SK-N-MC (cell line): ENCODE data around the gene TAS1R3.

Experiments used
- DNase-seq: peaks from one replicate; pipeline ENCODE4 v3.0.0-alpha.2; 2011; ENCODE audit warnings: low read depth, low spot score
- H3K27ac ChIP-seq: fragments of 200-600 bp; sonication (generic); 2 replicates; pipeline ENCODE4 v1.5.1; 2016; ENCODE audit warnings: mixed run types
- H3K36me3 ChIP-seq: fragments of 200-600 bp; sonication (generic); 2 replicates; pipeline ENCODE4 v1.6.1; 2017; ENCODE audit warnings: antibody characterized with exemption, low read length, mixed read lengths; ENCODE audit not compliant: insufficient read depth
- H3K4me3 ChIP-seq: fragments of 200-600 bp; sonication (generic); 2 replicates; pipeline ENCODE4 v1.5.1; 2016
- H3K9ac ChIP-seq: fragments of 200-600 bp; sonication (generic); 2 replicates; pipeline ENCODE4 v1.8.0; 2017; ENCODE audit warnings: mixed run types, mixed read lengths; ENCODE audit not compliant: insufficient read length
- H3K9me3 ChIP-seq: fragments of 200-600 bp; sonication (generic); 2 replicates; pipeline ENCODE4 v1.6.1; 2017; ENCODE audit warnings: low read depth, mild to moderate bottlenecking, antibody characterized with exemption, low read length, moderate library complexity, mixed read lengths
- EZH2 ChIP-seq: fragments of 200-600 bp; sonication (generic); IDR thresholded peaks from one replicate; pipeline ENCODE4 v1.6.1; 2017; ENCODE audit warnings: antibody characterized with exemption
- FOXP2 ChIP-seq: optimal IDR thresholded peaks from 2 replicates; pipeline ENCODE3; 2011; ENCODE audit warnings: mild to moderate bottlenecking, moderate library complexity; ENCODE audit not compliant: insufficient read depth; ENCODE audit errors: extremely low read length, control extremely low read depth
- POLR2AphosphoS5 ChIP-seq: IDR thresholded peaks from 2 replicates; pipeline ENCODE4 v1.6.1; 2012; ENCODE audit warnings: mild to moderate bottlenecking, low read depth, low read length, borderline replicate concordance

Gene TAS1R3

DNA sequence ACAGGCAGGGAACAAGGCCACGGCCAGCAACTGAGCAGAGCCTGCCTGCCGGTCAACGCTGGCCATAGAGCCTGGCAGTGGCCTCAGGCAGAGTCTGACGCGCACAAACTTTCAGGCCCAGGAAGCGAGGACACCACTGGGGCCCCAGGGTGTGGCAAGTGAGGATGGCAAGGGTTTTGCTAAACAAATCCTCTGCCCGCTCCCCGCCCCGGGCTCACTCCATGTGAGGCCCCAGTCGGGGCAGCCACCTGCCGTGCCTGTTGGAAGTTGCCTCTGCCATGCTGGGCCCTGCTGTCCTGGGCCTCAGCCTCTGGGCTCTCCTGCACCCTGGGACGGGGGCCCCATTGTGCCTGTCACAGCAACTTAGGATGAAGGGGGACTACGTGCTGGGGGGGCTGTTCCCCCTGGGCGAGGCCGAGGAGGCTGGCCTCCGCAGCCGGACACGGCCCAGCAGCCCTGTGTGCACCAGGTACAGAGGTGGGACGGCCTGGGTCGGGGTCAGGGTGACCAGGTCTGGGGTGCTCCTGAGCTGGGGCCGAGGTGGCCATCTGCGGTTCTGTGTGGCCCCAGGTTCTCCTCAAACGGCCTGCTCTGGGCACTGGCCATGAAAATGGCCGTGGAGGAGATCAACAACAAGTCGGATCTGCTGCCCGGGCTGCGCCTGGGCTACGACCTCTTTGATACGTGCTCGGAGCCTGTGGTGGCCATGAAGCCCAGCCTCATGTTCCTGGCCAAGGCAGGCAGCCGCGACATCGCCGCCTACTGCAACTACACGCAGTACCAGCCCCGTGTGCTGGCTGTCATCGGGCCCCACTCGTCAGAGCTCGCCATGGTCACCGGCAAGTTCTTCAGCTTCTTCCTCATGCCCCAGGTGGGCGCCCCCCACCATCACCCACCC is at the start of gene TAS1R3:
Gene TAS1R3, plus strand, starts transcription at position 213 of the 898 bp plus-strand sequence. Its CDS starts 66 bp downstream, at position 279.
- no peak for TF ChIP-seq EZH2
- no peak for TF ChIP-seq FOXP2
- TF ChIP-seq POLR2AphosphoS5: no peak
- Histone ChIP-seq H3K27ac (no peak within 1 kb of the TSS), H3K36me3 (no peaks in the 10 kb centered on the region), H3K9ac (no peak within 1 kb of the TSS), H3K9me3 (no peaks in the 10 kb centered on the region), H3K4me3 (no peak within 1 kb of the TSS)
- no peak for DNase-seq

DNA sequence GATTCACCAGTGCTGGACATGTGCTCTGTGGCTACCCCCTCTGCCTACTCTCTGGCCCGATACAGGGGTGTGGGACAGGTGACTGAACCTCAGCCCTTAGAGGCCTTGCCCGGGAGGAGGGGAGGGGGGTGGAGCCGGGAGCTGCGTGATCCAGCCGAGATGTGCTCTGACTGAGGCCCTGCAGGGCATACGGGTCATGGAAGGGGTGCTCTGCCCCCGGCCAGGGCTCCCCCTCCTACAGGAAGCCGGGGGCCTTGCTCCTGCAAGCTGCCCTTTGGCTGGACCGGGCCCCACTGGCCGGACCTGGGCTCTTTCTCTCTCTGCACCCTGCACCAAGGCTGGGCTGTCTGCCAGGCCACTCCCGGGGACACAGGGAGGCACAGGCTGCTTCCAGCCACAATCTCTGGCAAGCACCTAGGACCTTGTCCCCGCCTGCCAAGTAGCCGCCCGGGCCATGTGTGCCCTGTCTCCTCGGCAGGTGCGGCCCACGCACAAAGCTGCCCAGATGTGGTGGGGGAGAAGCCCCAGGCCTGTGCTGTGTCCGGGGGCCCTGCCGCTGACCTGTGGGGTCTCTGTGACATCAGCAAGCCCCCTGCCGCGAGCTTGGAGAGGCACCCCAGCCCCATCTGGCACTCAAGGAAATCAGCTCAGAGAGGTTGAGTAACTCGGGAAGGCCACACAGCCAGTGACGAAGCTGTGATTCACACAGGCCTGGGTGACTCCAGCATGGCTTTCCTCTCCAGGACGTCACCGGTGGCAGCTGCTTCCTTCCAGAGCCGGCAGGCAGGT is 49.4 kb upstream of the TAS1R3 start:
- H3K27ac ChIP-seq: no peak overlapping the region
- H3K9me3 ChIP-seq: no peaks in the 10 kb centered on the region
- no peak for DNase-seq
- no peak for TF ChIP-seq EZH2
- TF ChIP-seq POLR2AphosphoS5: no peak
- TF ChIP-seq FOXP2: no peak
- no peak overlapping the region for H3K4me3 ChIP-seq
- no peaks in the 10 kb centered on the region for H3K36me3 ChIP-seq
- no peak overlapping the region for H3K9ac ChIP-seq

DNA sequence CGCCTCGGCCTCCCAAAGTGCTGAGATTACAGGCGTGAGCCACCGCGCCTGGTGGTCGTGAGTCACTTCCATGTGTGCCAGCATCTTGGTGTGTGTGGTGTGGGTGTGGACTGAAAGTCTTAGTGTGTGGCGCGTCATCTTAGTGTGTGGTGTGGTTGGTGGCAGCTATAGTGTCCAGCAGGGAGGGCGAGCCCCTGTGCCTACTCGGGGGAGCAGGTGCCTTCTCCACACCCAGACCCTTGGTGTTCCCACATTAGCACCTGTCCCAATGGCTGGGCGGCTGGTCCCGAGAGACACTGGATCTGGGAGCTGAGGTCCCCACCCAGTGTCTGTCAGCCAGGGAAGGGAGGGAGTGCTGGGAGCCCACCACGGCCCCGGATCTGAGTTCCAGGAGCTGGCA is 48.1 kb upstream of the TAS1R3 start:
- Histone ChIP-seq H3K36me3 (no peaks in the 10 kb centered on the region), H3K27ac (no peak overlapping the region), H3K9ac (no peak overlapping the region), H3K4me3 (no peak overlapping the region), H3K9me3 (no peaks in the 10 kb centered on the region)
- TF ChIP-seq POLR2AphosphoS5 (no peak), EZH2 (no peak), FOXP2 (no peak)
- DNase-seq: no peak

DNA sequence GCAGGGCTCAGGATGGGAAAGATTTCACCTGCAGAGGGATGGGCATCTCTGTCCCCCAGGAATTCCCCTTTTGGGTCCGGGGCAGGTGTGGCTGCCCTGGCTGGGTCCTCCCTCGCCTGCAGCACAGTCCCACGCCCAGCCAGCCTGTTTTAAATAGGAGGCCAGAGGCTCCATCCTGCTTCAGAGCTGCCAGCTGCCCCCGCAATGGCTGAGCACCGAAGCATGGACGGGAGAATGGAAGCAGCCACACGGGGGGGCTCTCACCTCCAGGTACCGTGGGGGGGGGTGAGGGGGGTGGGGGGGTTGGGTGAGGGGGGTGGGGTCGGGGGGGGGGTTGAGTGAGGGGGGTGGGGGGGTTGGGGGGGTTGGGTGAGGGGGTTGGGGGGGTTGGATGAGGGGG is 47.3 kb upstream of the TAS1R3 start:
- Histone ChIP-seq H3K27ac (no peak overlapping the region), H3K9ac (no peak overlapping the region), H3K36me3 (no peaks in the 10 kb centered on the region), H3K4me3 (no peak overlapping the region), H3K9me3 (no peaks in the 10 kb centered on the region)
- TF ChIP-seq POLR2AphosphoS5 (no peak), FOXP2 (no peak), EZH2 (no peak)
- DNase-seq: no peak

DNA sequence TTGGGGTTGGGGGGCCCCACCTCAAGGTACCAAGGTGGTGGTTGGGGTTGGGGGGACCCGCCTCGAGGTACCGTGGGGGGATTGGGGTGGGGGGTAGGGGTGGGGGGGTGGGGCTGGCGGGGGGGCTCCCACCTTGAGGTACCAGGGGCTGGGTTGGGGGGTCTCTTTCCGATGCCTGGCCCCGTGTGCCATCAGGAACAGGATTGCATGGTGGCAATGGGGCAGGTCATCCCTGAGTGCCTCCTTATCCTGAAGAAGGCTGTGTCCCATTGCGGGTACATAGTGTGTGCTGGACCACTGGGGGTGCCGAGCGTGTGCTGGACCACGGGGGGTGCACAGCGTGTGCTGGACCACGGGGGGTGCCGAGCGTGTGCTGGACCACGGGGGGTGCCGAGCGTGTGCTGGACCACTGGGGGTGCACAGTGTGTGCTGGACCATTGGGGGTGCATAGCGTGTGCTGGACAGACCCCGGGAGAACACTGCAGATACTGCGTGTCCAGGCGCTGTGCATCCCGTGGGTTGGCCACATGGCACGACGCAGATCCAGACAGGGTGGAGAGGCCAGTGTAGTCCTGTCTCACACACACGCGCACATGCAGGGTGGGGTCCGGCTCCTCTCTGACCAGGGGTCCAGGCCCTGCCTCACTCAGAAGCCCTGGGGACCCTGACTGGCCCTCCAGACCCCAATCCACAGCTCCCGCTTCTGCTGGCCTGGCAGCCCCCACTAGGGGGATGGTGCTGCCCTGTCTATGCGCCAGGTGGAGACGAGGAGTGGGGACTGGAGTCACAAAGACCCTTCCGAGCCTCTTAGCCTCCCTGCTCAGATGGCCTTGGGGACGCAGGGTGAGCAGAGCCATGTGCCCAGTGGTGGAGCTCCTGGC is 46.6 kb upstream of the TAS1R3 start:
- Histone ChIP-seq H3K36me3 (no peaks in the 10 kb centered on the region), H3K9me3 (no peaks in the 10 kb centered on the region), H3K27ac (no peak overlapping the region), H3K9ac (no peak overlapping the region), H3K4me3 (no peak overlapping the region)
- TF ChIP-seq FOXP2: no peak
- no peak for TF ChIP-seq POLR2AphosphoS5
- TF ChIP-seq EZH2: no peak
- DNase-seq: no peak

DNA sequence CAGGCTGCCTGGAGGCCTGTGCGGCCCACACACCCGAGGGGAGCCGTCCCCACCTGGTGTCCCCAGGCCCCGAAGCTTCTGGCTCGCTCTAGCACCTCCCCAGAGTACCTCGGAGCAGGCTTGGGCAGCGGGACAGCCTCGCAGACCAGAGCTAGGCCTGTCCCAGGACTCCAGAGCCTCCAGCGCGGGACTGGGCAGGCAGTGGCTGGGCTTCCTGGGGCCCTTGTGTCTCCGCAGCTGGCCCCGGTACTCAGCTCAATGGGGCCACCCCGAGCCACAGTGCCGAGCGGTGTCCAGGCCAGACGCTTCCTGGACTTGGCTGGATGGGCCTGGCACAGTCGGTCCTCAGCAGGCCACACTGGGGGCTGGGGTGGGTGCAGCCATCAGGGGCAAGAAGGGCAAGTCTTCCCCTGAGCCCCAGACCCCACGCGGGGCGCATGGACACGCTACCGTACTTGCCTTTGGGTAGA is 45.9 kb upstream of the TAS1R3 start:
- no peak overlapping the region for H3K9ac ChIP-seq
- no peaks in the 10 kb centered on the region for H3K9me3 ChIP-seq
- TF ChIP-seq FOXP2 (no peak), POLR2AphosphoS5 (no peak), EZH2 (no peak)
- no peak overlapping the region for H3K4me3 ChIP-seq
- no peaks in the 10 kb centered on the region for H3K36me3 ChIP-seq
- H3K27ac ChIP-seq: no peak overlapping the region
- no peak for DNase-seq

DNA sequence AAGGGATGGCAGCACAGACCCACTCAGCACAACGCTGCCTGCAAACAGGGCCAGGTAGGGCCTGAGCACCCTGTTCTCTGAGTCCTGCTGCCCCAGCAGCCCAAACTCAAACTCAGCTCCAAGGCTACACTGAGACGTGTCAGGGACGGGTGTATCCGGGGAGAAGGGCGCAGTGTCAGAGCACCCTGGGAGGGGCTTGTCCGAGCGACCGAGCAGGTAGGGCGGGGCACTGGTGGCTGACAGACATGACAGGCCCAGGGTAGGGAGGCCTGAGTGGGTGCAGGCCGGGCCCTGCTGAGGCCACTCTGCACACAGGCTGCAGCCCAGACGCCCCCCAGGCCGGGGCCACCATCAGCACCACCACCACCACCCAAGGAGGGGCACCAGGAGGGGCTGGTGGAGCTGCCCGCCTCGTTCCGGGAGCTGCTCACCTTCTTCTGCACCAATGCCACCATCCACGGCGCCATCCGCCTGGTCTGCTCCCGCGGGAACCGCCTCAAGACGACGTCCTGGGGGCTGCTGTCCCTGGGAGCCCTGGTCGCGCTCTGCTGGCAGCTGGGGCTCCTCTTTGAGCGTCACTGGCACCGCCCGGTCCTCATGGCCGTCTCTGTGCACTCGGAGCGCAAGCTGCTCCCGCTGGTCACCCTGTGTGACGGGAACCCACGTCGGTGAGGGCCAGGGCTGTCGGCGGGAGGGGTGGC is 45.3 kb upstream of the TAS1R3 start:
- no peak for TF ChIP-seq POLR2AphosphoS5
- no peak for TF ChIP-seq FOXP2
- no peak for TF ChIP-seq EZH2
- Histone ChIP-seq H3K36me3 (no peaks in the 10 kb centered on the region), H3K9me3 (no peaks in the 10 kb centered on the region), H3K9ac (no peak overlapping the region), H3K27ac (no peak overlapping the region), H3K4me3 (no peak overlapping the region)
- DNase-seq: no peak
